ENCODE measurements around the gene MYLK. TPM values are rescaled to one million over a fixed set of nuclear protein-coding genes. Genes with fewer than 3 reads are reported as not detected.

MYLK gene
- total RNA-seq, 2 donors from 2014 or later = 30.5 to 85.1 TPM

- TF ChIP-seq, protein P1, sequence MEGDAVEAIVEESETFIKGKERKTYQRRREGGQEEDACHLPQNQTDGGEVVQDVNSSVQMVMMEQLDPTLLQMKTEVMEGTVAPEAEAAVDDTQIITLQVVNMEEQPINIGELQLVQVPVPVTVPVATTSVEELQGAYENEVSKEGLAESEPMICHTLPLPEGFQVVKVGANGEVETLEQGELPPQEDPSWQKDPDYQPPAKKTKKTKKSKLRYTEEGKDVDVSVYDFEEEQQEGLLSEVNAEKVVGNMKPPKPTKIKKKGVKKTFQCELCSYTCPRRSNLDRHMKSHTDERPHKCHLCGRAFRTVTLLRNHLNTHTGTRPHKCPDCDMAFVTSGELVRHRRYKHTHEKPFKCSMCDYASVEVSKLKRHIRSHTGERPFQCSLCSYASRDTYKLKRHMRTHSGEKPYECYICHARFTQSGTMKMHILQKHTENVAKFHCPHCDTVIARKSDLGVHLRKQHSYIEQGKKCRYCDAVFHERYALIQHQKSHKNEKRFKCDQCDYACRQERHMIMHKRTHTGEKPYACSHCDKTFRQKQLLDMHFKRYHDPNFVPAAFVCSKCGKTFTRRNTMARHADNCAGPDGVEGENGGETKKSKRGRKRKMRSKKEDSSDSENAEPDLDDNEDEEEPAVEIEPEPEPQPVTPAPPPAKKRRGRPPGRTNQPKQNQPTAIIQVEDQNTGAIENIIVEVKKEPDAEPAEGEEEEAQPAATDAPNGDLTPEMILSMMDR (IDR thresholded peaks at IDR 0.05) = no peak
- Histone ChIP-seq H3K4me3 (no peak overlapping the region), H3K36me3 (no peaks in the 10 kb centered on the region), H3K4me1 (peaks cover 0 to 59% of the 10 kb centered on the region in 2 donors), H3K27ac (peak overlapping the region; percentile 66 to 72), H3K9me3 (no peaks in the 10 kb centered on the region), H3K27me3 (no peaks in the 10 kb centered on the region)
- DNase-seq (ENCODE audit: low spot score) = no peak
These were observed 222.2 kb downstream of the MYLK start for GRCh38 chr3:123661973-123662372.

DNA sequence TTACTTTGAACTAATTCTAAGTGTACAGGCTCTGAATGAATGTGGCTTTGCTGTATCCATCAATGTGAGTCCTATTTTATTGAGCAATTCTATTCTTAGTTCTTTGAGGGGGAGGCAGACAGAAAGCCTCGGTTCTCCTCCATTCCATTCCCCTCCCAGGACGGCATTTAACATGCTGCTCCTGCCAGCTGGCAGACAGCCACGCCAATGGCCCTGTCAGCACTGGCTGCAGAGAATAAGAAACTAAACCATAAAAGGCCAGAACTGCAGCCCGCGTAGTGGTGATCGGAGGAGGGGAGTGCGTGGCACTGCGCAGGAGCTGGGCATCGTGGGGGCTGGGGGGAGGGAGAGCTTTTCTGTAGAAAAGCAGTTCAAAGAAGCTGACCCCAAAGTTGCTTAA, 223.2 kb downstream of the MYLK start:
- TF ChIP-seq, protein P1 (IDR thresholded peaks at IDR 0.05) = no peak
- H3K4me1 ChIP-seq = peaks cover 0 to 54% of the 10 kb centered on the region in 2 donors
- H3K4me3 ChIP-seq = no peak overlapping the region
- no peaks in the 10 kb centered on the region for H3K9me3 ChIP-seq
- H3K36me3 ChIP-seq = no peaks in the 10 kb centered on the region
- H3K27ac ChIP-seq = peak overlapping the region; percentile 66 to 72
- H3K27me3 ChIP-seq = no peaks in the 10 kb centered on the region
- peak; percentile 85 for DNase-seq (ENCODE audit: low spot score)

DNA sequence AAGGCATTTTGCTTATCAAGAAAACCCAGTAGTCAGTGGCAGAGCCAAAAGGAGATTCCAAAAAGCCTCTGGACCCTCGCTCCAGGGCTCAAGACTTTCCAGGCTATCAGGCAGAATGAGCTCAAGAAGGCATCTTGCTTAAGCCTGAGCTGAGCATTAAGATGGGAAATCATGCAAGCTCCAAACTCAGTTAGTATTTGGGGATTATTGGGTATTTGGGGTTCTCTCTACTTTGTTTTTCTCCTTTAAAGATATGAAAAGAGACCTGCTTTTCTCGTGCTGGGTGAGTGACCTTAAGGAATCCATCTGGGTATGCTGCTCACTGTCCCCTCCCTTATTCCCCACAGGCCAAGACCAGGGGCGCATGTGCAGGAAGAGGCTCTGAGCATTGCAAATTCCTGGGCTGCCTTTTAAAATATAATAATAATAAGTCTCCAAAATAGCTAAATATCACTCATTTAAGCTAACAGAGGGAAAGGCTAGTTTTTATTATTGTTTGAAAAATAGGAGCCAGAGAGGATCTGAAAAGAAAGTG, 223.9 kb downstream of the MYLK start:
- Histone ChIP-seq H3K27ac (peak overlapping the region; percentile 66 to 72), H3K4me1 (peaks cover 0 to 54% of the 10 kb centered on the region in 2 donors), H3K27me3 (no peaks in the 10 kb centered on the region), H3K9me3 (no peaks in the 10 kb centered on the region), H3K36me3 (no peaks in the 10 kb centered on the region), H3K4me3 (no peak overlapping the region)
- no peak for DNase-seq (ENCODE audit: low spot score)
- TF ChIP-seq, protein P1 (IDR thresholded peaks at IDR 0.05) = no peak

GRCh38 chr3:123658852-123659206, 225.3 kb downstream of the MYLK start:
- H3K4me1 ChIP-seq = peaks cover 0 to 60% of the 10 kb centered on the region in 2 donors
- peak overlapping the region in 1 of 2 donors; percentile 59 for H3K27ac ChIP-seq
- TF ChIP-seq, protein P1 (IDR thresholded peaks at IDR 0.05) = no peak
- H3K4me3 ChIP-seq = no peak overlapping the region
- no peak for DNase-seq (ENCODE audit: low spot score)
- H3K27me3 ChIP-seq = no peaks in the 10 kb centered on the region
- no peaks in the 10 kb centered on the region for H3K9me3 ChIP-seq
- no peaks in the 10 kb centered on the region for H3K36me3 ChIP-seq

GRCh38 chr3:123658118-123658851, 225.8 kb downstream of the MYLK start:
- TF ChIP-seq, protein P1 (IDR thresholded peaks at IDR 0.05) = no peak
- Histone ChIP-seq H3K27me3 (no peaks in the 10 kb centered on the region), H3K27ac (peak overlapping the region; percentile 52 to 59), H3K4me3 (no peak overlapping the region), H3K4me1 (peaks cover 0 to 65% of the 10 kb centered on the region in 2 donors), H3K9me3 (no peaks in the 10 kb centered on the region), H3K36me3 (no peaks in the 10 kb centered on the region)
- DNase-seq (ENCODE audit: low spot score) = peak; percentile 73
